Small intestine (tissue), 7 donors: Measurements from ENCODE around the gene BEAN1. TPM values are rescaled to one million over a fixed set of nuclear protein-coding genes. Genes with fewer than 3 reads are reported as not detected.

Experiments used
- DNase-seq, 2 donors: peaks; one replicate each; pipeline versions ENCODE4 v3.0.0 to v3.0.0-alpha.2; 2013
- FAIRE-seq: peaks from 2 replicates; lab custom pipeline; 2012; peaks lifted over from hg19 to GRCh38; lab: Jason Lieb, UNC
- H3K27ac ChIP-seq, 3 donors: one replicate each; pipeline ENCODE4 v1.5.1; 2013; ENCODE audit warnings: low read length in 2 of 3, mild to moderate bottlenecking in 2 of 3, control low read depth in 1 of 3, inconsistent platforms in 1 of 3, low read depth in 1 of 3, moderate library complexity in 1 of 3
- H3K27me3 ChIP-seq, 3 donors: one replicate each; pipeline ENCODE4 v1.6.1; 2013; ENCODE audit warnings: low read length in 3 of 3, inconsistent platforms in 1 of 3; ENCODE audit not compliant: control insufficient read depth in 3 of 3, insufficient read depth in 3 of 3
- H3K36me3 ChIP-seq, 3 donors: one replicate each; pipeline ENCODE4 v1.6.1; 2013; ENCODE audit warnings: low read length in 3 of 3, inconsistent platforms in 1 of 3, low read depth in 1 of 3, mild to moderate bottlenecking in 1 of 3, moderate library complexity in 1 of 3; ENCODE audit not compliant: control insufficient read depth in 3 of 3, insufficient read depth in 2 of 3
- H3K4me1 ChIP-seq, 3 donors: one replicate each; pipeline ENCODE4 v1.6.1; 2013; ENCODE audit warnings: low read length in 2 of 3, inconsistent platforms in 1 of 3, low read depth in 1 of 3, mild to moderate bottlenecking in 1 of 3, moderate library complexity in 1 of 3; ENCODE audit not compliant: control insufficient read depth in 3 of 3, insufficient read depth in 2 of 3
- H3K4me3 ChIP-seq, 3 donors: one replicate each; pipeline ENCODE4 v1.5.1; 2013; ENCODE audit warnings: low read length in 3 of 3, control low read depth in 1 of 3, inconsistent platforms in 1 of 3, low read depth in 1 of 3, mild to moderate bottlenecking in 1 of 3, moderate library complexity in 1 of 3
- H3K9me3 ChIP-seq, 2 donors: one replicate each; pipeline ENCODE4 v1.6.1; 2013; ENCODE audit warnings: low read depth in 1 of 2, low read length in 1 of 2; ENCODE audit not compliant: control insufficient read depth in 2 of 2, insufficient read depth in 1 of 2
- WGBS, 3 donors: extraction: QIAGEN DNeasy Blood & Tissue Kit; methylation state at CpG; one replicate each; pipeline ENCODE4 v1.1.7; 2013; 5-methylcytosine and 5-hydroxymethylcytosine counted together
- polyA plus RNA-seq, 4 donors: library from polyadenylated mRNA; stranded (reverse) in 3 of 4; unstranded in 1 of 4; fragments of 200-250 nt in 3 of 4; fragments of 120-200 nt in 1 of 4; gene quantifications; one replicate each; pipeline versions ENCODE4 v1.2.1 to v1.2.3, GENCODE V29; 2013
- donor health status: healthy with polysubstance abuse.
- donor health status: control.
- donor health status: control.
- donor health status: Bipolar disorder and iron deficiency.
- donor health status: healthy.

Gene BEAN1
- polyA plus RNA-seq, 4 donors: 0.59 to 0.64 TPM; not detected in 2

DNA sequence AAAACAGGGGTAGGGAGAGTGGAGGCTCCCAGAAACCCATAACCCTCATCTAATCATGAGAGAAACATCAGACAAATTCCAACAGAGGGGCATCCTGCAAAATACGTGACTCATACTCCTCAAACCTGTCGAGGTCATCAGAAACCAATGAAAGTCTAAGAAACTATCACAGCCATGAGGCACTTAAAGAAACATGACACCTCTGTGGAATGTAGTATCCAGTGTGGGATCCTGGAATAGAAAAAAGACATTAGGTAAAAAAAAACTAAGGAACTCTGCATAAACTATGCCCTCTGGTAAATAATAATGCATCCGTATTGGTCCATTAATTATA lies 44.2 kb upstream of the BEAN1 start:
- Histone ChIP-seq H3K9me3 (no peaks in the 10 kb centered on the region), H3K36me3 (no peaks in the 10 kb centered on the region), H3K4me1 (no peaks in the 10 kb centered on the region), H3K27ac (peak overlapping the region in 2 of 3 donors; percentile 38 to 55), H3K27me3 (peaks cover 0 to 3% (median 0%) of the 10 kb centered on the region in 3 donors), H3K4me3 (no peak overlapping the region)
- FAIRE-seq (no peak), DNase-seq (no peak)
- 40 to 60% (median 50%) methylated on average over 3 of the region's 3 CpGs for WGBS, 3 donors

DNA sequence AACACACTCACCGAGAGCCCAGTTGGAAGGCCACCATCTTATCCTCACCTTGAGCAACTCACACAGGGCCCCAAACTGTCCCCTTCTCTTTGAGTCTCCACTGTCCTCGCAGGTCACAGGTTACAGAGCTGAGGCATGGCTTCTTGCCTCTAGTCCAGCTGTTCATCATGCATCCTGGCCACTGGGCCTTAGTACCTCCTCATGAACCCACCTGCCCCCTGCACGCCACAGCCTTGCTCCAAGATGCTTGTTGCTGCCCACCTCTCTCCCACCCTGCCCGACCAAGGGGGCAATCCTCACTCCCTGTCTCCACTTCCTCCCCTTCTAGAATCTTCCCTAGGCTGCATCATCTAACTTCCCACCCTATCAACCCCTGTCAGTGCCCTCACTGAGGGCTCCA lies 43.5 kb upstream of the BEAN1 start:
- FAIRE-seq: no peak
- Histone ChIP-seq H3K27me3 (peaks cover 0 to 3% (median 0%) of the 10 kb centered on the region in 3 donors), H3K36me3 (no peaks in the 10 kb centered on the region), H3K4me1 (no peaks in the 10 kb centered on the region), H3K4me3 (no peak overlapping the region), H3K27ac (peak overlapping the region in 1 of 3 donors; percentile 9), H3K9me3 (no peaks in the 10 kb centered on the region)
- WGBS, 3 donors: 71 to 84% (median 80%) methylated on average over 4 of the region's 4 CpGs
- DNase-seq: no peak

DNA sequence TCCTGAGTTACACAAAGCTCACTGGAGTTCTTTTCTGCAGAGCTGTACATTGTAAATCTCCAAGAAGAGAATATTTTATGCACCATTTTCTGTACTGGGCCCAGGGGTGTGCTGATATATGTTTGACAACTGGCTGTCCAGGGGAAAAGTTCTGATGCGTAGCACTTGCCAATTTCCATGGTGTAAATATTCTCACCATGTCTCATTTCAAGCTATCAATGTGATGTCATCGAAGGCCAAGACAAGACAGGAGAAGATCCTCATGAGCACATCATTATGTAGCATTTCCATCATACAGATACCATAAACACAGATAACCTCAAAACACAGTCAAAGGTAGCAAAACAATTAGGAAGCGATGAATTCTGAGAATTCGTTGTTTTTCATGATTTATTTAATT lies 41.7 kb upstream of the BEAN1 start:
- WGBS, 3 donors: 87 to 93% (median 90%) methylated on average over 4 of the region's 4 CpGs
- DNase-seq (no peak), FAIRE-seq (no peak)
- Histone ChIP-seq H3K4me3 (no peak overlapping the region), H3K4me1 (no peaks in the 10 kb centered on the region), H3K27me3 (peaks cover 0 to 3% (median 0%) of the 10 kb centered on the region in 3 donors), H3K9me3 (no peaks in the 10 kb centered on the region), H3K27ac (no peak overlapping the region), H3K36me3 (no peaks in the 10 kb centered on the region)

DNA sequence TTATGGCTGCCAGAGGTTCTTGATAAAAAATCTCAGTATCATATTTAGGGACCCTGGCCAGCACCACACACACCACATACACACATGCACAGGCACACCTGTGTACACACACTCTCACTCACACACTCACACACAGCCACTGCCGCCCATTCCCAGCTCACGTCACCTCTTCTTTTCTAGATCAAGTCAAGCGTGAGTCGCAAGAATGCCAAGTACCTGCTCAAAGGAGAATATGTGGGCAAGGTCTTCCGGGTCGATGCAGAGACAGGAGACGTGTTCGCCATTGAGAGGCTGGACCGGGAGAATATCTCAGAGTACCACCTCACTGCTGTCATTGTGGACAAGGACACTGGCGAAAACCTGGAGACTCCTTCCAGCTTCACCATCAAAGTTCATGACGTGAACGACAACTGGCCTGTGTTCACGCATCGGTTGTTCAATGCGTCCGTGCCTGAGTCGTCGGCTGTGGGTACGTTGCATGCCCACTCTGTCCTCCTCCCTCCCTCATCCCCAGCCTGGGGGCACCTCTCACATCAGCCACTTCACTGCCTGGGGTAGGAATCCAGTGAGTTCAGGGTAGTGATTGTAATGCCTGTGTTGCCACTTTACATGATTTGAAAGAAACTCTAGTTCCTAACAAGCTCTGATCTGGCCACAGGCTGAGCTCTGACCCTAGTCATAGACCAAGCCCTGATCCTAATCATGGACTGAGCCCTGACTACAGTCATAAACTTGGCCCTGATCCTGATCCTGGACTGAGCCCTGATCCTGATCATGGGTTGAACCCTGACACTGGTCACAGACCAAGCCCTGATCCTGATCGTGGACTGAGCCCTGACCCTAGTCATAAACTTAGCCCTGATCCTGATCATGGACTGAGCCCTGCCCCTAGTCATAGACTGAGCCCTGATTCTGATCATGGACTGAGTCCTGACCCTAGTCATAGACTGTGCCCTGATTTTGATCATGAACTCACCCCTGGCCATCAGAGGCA lies 40.2 kb upstream of the BEAN1 start:
- Histone ChIP-seq H3K4me1 (no peaks in the 10 kb centered on the region), H3K36me3 (no peaks in the 10 kb centered on the region), H3K27me3 (peaks cover 0 to 3% (median 0%) of the 10 kb centered on the region in 3 donors), H3K9me3 (no peaks in the 10 kb centered on the region), H3K27ac (no peak overlapping the region), H3K4me3 (no peak overlapping the region)
- WGBS, 3 donors: 83 to 87% (median 84%) methylated on average over 20 of the region's 20 CpGs
- DNase-seq (peak in 1 of 2 donors; percentile 71), FAIRE-seq (no peak)

DNA sequence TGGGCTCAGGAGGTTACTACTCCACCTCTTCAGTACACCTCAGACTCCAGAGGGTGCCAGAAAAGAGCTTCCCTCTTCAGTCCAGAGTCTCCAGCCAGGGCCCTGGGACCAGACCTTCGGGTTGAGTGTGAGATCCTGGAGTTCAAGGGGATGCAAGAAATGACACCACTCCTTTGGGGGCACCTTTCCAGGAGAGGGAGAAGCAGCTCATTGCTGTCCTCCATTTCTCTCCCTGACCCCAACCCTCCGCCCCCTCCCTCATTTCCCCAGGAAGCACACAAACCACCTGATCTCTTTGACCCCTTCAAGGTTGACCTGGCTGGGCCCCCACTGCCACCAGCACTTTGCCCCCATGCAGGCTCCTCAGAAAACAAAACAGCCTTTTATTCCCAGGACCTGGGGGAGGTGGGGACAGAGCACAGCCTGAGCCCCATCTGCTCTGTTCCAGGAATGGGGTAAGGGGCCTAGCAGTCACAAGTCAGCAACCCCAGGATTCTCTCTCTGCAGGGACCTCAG lies 39.2 kb upstream of the BEAN1 start:
- no peak overlapping the region for H3K27ac ChIP-seq
- H3K27me3 ChIP-seq: no peaks in the 10 kb centered on the region
- H3K9me3 ChIP-seq: no peaks in the 10 kb centered on the region
- DNase-seq (no peak), FAIRE-seq (no peak)
- no peaks in the 10 kb centered on the region for H3K36me3 ChIP-seq
- H3K4me1 ChIP-seq: no peaks in the 10 kb centered on the region
- WGBS, 3 donors: 58 to 74% (median 72%) methylated on average over 2 of the region's 2 CpGs
- no peak overlapping the region for H3K4me3 ChIP-seq

DNA sequence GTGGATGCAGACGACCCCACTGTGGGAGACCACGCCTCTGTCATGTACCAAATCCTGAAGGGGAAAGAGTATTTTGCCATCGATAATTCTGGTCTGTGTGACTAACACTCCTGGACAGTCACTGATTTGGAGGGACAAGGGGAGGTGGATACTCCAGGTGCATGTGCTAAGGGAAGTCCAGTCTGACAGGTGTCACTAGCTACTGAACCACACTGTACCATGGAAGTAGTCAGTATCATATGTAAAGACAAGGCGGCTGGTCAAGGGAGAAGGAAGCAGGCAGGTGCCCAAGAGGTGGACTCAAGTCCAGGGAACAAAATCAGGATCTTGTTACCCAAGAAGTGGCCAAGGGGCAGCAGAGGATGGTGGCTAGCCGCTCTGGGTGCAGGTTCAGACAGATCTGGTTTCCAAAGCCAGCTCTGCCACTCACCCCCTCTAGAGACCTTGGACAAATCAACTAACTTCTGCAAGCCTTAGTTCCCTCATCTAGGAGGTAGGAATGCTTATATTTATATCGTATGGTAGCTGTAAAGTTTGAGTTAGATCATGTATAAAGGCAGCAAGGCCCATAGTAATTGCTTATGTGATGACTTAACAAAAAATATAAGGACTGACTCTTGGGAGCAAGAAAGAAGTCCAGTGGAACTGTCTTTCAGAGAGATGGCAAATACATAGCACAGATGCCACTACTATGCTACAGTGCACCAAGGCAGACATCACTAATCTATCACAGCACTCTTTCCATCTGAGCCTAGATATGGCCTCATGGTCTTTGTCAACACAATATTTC lies 38.5 kb upstream of the BEAN1 start:
- Histone ChIP-seq H3K4me1 (no peaks in the 10 kb centered on the region), H3K27ac (no peak overlapping the region), H3K4me3 (no peak overlapping the region), H3K9me3 (no peaks in the 10 kb centered on the region), H3K36me3 (no peaks in the 10 kb centered on the region), H3K27me3 (no peaks in the 10 kb centered on the region)
- no peak for DNase-seq
- 76 to 83% (median 82%) methylated on average over 6 of the region's 6 CpGs for WGBS, 3 donors
- FAIRE-seq: no peak

DNA sequence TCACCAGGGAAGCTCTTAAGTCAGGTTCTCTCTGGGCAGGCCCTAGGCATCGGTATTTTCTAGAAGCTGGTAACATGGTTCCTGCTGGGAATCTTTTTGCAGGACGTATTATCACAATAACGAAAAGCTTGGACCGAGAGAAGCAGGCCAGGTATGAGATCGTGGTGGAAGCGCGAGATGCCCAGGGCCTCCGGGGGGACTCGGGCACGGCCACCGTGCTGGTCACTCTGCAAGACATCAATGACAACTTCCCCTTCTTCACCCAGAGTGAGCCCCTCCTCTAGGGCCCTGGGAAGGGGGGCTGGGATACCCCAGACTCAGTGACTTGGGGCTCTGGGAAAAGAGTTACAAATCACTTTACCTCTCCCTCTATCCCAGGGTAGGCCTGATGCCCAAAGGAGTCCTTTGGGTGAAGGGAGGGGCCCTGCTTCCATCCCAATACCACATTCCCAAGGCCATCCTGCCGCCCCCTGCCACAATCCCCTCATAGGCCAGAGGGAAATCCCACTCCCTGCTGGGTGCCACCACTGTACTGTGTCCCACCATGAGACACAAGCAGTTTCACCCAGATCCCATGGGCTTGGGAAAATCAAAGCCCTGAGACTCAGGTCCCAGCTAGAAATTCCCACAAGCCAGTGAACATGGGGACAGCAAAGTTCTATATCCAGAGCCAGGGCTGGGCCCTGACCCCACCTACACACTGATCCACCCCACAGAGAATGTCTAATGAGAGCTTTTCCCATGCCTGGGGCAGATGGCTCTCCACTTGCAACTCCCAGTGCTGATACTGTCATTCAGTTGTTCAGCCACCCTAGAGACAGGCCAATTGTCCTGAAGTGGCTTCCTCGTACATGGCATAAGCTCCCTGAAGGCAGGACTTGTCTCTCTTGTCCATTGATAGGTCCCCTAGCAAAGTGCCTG lies 37.6 kb upstream of the BEAN1 start:
- WGBS, 3 donors: 91% methylated on average over 13 of the region's 13 CpGs
- Histone ChIP-seq H3K9me3 (no peaks in the 10 kb centered on the region), H3K27ac (no peak overlapping the region), H3K27me3 (no peaks in the 10 kb centered on the region), H3K4me3 (no peak overlapping the region), H3K4me1 (no peaks in the 10 kb centered on the region), H3K36me3 (no peaks in the 10 kb centered on the region)
- FAIRE-seq: no peak
- DNase-seq: no peak
